Glutamatergic neuron (in vitro differentiated cells): ENCODE results near the gene GCFC2. TPM values are rescaled to one million over a fixed set of nuclear protein-coding genes. Genes with fewer than 3 reads are reported as not detected.

ENCODE experiments used
- DNase-seq: peaks from one replicate; pipeline ENCODE4 v3.0.0; 2022
- H3K27ac Mint-ChIP-seq: one replicate; pipeline ENCODE4 v1.8.0; 2020; ENCODE audit warnings: mild to moderate bottlenecking, mixed read lengths, inconsistent platforms; ENCODE audit not compliant: unreplicated experiment
- H3K27me3 Mint-ChIP-seq: one replicate; pipeline ENCODE4 v1.8.0; 2020; ENCODE audit warnings: mild to moderate bottlenecking, moderate library complexity, mixed read lengths, inconsistent platforms; ENCODE audit not compliant: unreplicated experiment
- H3K36me3 Mint-ChIP-seq: one replicate; pipeline ENCODE4 v1.8.0; 2020; ENCODE audit warnings: mild to moderate bottlenecking, mixed read lengths, inconsistent platforms; ENCODE audit not compliant: unreplicated experiment
- H3K4me1 Mint-ChIP-seq: one replicate; pipeline ENCODE4 v1.8.0; 2020; ENCODE audit warnings: mild to moderate bottlenecking, low read depth, mixed read lengths, inconsistent platforms; ENCODE audit not compliant: unreplicated experiment
- H3K4me3 Mint-ChIP-seq: one replicate; pipeline ENCODE4 v1.8.0; 2020; ENCODE audit warnings: mild to moderate bottlenecking, mixed read lengths, inconsistent platforms; ENCODE audit not compliant: unreplicated experiment
- H3K9me3 Mint-ChIP-seq: one replicate; pipeline ENCODE4 v1.8.0; 2020; ENCODE audit warnings: mild to moderate bottlenecking, moderate library complexity, mixed read lengths, inconsistent platforms; ENCODE audit not compliant: unreplicated experiment
- total RNA-seq: library from RNA; stranded (reverse); fragmentation: NEBNext Ultra II Directional; extraction: Animal tissue kit (Norgen Biotek cat#: 25700); gene quantifications from one replicate; pipeline ENCODE4 v1.2.1, GENCODE V29; 2021; ENCODE audit not compliant: unreplicated experiment
- TF ChIP-seq, protein P1 (sequence below): fragments of 200-600 bp; sonication (generic); IDR thresholded peaks from one replicate; pipeline ENCODE4 v1.5.0; 2021; ENCODE audit not compliant: partially characterized antibody, unreplicated experiment

Gene GCFC2
- total RNA-seq, 1 donor from 2014 or later, result 12.9 TPM

- DNase-seq, result no peak
- Mint-ChIP-seq H3K4me1 (peaks cover 5% of the 10 kb centered on the region), H3K27me3 (peaks cover 1% of the 10 kb centered on the region), H3K27ac (no peak overlapping the region), H3K36me3 (no peaks in the 10 kb centered on the region), H3K9me3 (no peaks in the 10 kb centered on the region), H3K4me3 (no peak overlapping the region)
- TF ChIP-seq, protein P1, sequence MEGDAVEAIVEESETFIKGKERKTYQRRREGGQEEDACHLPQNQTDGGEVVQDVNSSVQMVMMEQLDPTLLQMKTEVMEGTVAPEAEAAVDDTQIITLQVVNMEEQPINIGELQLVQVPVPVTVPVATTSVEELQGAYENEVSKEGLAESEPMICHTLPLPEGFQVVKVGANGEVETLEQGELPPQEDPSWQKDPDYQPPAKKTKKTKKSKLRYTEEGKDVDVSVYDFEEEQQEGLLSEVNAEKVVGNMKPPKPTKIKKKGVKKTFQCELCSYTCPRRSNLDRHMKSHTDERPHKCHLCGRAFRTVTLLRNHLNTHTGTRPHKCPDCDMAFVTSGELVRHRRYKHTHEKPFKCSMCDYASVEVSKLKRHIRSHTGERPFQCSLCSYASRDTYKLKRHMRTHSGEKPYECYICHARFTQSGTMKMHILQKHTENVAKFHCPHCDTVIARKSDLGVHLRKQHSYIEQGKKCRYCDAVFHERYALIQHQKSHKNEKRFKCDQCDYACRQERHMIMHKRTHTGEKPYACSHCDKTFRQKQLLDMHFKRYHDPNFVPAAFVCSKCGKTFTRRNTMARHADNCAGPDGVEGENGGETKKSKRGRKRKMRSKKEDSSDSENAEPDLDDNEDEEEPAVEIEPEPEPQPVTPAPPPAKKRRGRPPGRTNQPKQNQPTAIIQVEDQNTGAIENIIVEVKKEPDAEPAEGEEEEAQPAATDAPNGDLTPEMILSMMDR, result no peak
Measured at GRCh38 chr2:75667884-75668283, 42.8 kb downstream of the GCFC2 start.

GRCh38 chr2:75666911-75667310 is 43.8 kb downstream of the GCFC2 start:
- Mint-ChIP-seq H3K27me3 (peaks cover 1% of the 10 kb centered on the region), H3K36me3 (no peaks in the 10 kb centered on the region), H3K4me3 (no peak overlapping the region), H3K27ac (no peak overlapping the region), H3K4me1 (peaks cover 5% of the 10 kb centered on the region), H3K9me3 (no peaks in the 10 kb centered on the region)
- no peak for DNase-seq
- TF ChIP-seq, protein P1, result no peak

- Mint-ChIP-seq H3K36me3 (peaks cover 10% of the 10 kb centered on the region), H3K4me1 (no peaks in the 10 kb centered on the region), H3K27ac (no peak overlapping the region), H3K9me3 (no peaks in the 10 kb centered on the region), H3K27me3 (peaks cover 2% of the 10 kb centered on the region), H3K4me3 (no peak overlapping the region)
- TF ChIP-seq, protein P1, result no peak
- no peak for DNase-seq
Measured at GRCh38 chr2:75657798-75658197, 52.9 kb downstream of the GCFC2 start.

DNA sequence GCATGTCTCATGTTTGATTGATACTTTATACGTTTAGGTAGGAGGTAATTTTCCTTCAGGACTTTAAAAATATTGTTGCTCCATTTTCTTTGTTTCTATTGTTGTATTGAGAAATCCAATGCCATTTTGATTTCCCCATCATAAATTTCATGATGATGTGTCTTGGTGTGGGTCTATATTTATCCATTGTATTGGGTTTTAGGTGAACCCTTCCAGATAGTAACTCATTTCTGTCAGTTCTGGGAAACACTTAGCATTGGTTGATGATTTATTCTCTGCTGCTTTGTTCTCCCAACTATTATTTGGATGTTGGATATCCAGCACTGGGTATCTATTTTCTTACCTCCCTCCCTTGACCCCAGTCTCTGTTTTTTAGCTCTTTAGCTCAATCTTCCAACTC is 54.2 kb downstream of the GCFC2 start:
- no peak for DNase-seq
- H3K4me1 Mint-ChIP-seq, result no peaks in the 10 kb centered on the region
- H3K27ac Mint-ChIP-seq, result no peak overlapping the region
- H3K27me3 Mint-ChIP-seq, result peaks cover 2% of the 10 kb centered on the region
- peaks cover 10% of the 10 kb centered on the region for H3K36me3 Mint-ChIP-seq
- TF ChIP-seq, protein P1, result no peak
- H3K9me3 Mint-ChIP-seq, result no peaks in the 10 kb centered on the region
- H3K4me3 Mint-ChIP-seq, result no peak overlapping the region

GRCh38 chr2:75655861-75656260 is 54.9 kb downstream of the GCFC2 start:
- Mint-ChIP-seq H3K27ac (no peak overlapping the region), H3K27me3 (peaks cover 2% of the 10 kb centered on the region)

More at GRCh38 chr2:75655861-75656260, 54.9 kb downstream of the GCFC2 start:
- no peaks in the 10 kb centered on the region for H3K9me3 Mint-ChIP-seq
- H3K36me3 Mint-ChIP-seq, result peaks cover 10% of the 10 kb centered on the region
- H3K4me1 Mint-ChIP-seq, result no peaks in the 10 kb centered on the region
- H3K4me3 Mint-ChIP-seq, result no peak overlapping the region
- no peak for DNase-seq
- TF ChIP-seq, protein P1, result no peak
